ENCODE measurements around the gene LLGL2.

LLGL2 gene

DNA sequence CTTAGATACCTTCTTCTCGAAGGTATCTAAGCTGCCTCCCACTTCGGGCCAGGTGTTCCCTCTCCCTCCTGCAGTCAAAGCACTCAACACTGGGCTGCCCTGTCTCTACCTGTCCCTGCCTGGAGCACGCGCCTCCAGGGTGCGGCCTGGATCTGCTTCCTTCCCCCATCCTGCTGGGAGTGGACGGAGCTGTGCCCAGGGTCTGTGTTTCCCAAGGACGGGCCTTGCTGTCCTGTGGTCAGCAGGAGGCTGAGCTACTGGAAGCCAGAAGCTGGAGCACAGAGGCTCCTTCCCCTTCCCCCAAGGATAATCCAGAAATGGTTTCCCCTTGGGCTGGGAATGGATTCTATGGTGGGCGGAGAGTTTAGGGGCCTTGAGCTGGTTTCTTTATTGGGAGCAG is 16.7 kb downstream of the LLGL2 start:
- TF ChIP-seq CTCF (conservative IDR thresholded peaks at IDR 0.05), result no peak
- TF ChIP-seq ZFX (IDR thresholded peaks at IDR 0.05), result no peak
- no peak overlapping the region for H3K27ac ChIP-seq

DNA sequence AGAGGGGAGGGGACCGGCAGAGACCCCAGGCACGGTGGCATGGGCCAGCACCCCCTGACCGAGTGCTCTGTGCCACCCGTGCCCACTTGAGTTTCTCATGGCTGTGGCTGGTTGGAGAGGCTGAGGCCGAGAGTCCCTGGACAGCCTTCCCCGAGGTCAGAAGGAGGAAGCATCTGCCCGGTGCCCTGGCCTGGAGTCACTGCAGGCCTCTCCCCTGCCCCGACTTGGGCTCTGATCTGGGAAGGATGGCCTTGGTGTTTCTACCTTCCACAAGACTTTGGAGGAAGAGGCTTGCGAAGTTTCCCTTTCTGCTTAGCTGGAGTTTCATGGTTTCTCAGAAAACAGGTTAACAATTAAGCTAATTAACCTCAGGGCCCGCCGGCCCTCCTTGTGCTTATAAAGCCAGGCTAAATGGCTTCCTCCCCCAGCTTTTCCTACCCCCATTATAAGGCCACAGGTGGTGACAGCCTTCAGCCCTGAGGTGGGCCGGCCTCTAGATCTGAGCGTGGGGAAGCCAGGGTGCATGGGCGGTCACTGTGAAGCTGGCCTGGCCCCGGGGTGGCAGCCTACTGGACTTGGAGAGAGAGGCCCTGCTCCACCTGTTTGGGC is 17.3 kb downstream of the LLGL2 start:
- no peak overlapping the region for H3K27ac ChIP-seq
- no peak for TF ChIP-seq CTCF (conservative IDR thresholded peaks at IDR 0.05)
- TF ChIP-seq ZFX (IDR thresholded peaks at IDR 0.05), result no peak

GRCh38 chr17:75544250-75544649 is 18.8 kb downstream of the LLGL2 start:
- TF ChIP-seq ZFX (IDR thresholded peaks at IDR 0.05) (no peak), CTCF (conservative IDR thresholded peaks at IDR 0.05) (no peak)
- no peak overlapping the region for H3K27ac ChIP-seq

DNA sequence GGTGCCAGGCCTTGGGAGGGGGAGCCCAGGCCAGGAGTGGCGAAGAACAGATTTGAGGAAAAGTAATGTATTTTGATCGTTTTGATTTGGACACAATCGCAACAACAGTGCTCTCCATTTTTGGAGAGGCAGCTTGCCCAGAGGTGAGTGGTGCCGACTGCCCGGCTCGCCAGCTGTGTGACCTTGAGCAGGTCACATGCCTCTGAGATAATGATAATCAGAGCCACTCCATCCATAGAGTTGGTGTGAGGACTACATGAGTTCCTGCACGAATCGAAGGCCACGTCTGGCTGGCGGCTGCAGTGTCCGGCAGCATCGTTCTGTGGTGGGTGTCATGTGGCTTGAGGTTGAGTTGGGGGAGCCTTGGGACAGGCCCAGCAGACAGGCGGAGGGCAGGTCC is 20.7 kb downstream of the LLGL2 start:
- TF ChIP-seq CTCF (conservative IDR thresholded peaks at IDR 0.05) (no peak), ZFX (IDR thresholded peaks at IDR 0.05) (no peak)
- peak overlapping the region; percentile 58; the same call in 1 of the 2 replicates for H3K27ac ChIP-seq

DNA sequence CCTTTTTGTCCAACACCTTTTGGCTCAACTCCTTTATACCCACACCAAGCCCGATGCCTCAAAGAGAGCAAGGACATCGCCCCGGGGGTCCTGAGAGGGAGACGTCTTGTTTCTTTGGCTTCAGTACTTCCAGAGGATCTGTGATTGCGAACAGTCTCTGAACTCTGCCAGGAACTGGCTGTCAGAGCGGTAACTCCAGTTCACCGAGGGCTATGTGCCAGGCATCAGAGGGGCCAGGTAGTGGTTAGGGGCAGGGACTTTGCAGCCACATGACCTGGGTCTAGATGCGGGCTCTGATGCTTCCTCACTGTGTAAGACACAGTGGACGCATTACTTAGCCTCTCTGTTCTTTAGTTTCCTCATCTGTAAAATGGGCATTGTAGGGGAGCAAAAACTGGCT is 21.6 kb downstream of the LLGL2 start:
- H3K27ac ChIP-seq, result peak overlapping the region; percentile 58
- TF ChIP-seq CTCF (conservative IDR thresholded peaks at IDR 0.05) (no peak), ZFX (IDR thresholded peaks at IDR 0.05) (no peak)

DNA sequence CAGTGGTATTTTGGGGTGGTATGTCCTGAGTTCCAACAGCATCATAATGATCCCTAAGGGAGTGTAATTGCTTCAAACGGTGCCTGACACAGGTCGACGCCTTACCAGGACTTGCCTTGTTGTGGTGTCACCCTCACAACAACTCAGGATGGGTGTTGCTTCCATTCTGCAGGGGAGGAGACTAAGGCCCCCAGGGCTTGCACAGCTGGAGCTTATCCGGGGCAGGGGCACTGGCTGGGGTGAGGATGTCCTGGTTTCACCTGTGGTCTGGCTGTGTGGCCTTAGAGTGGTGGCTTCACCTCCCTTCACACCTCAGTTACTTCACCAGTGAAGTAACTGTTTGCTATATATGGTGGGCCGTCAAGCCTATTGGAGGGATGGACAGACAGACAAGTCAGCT is 23.3 kb downstream of the LLGL2 start:
- H3K27ac ChIP-seq, result peak overlapping the region; percentile 96
- no peak for TF ChIP-seq CTCF (conservative IDR thresholded peaks at IDR 0.05)
- TF ChIP-seq ZFX (IDR thresholded peaks at IDR 0.05), result no peak

DNA sequence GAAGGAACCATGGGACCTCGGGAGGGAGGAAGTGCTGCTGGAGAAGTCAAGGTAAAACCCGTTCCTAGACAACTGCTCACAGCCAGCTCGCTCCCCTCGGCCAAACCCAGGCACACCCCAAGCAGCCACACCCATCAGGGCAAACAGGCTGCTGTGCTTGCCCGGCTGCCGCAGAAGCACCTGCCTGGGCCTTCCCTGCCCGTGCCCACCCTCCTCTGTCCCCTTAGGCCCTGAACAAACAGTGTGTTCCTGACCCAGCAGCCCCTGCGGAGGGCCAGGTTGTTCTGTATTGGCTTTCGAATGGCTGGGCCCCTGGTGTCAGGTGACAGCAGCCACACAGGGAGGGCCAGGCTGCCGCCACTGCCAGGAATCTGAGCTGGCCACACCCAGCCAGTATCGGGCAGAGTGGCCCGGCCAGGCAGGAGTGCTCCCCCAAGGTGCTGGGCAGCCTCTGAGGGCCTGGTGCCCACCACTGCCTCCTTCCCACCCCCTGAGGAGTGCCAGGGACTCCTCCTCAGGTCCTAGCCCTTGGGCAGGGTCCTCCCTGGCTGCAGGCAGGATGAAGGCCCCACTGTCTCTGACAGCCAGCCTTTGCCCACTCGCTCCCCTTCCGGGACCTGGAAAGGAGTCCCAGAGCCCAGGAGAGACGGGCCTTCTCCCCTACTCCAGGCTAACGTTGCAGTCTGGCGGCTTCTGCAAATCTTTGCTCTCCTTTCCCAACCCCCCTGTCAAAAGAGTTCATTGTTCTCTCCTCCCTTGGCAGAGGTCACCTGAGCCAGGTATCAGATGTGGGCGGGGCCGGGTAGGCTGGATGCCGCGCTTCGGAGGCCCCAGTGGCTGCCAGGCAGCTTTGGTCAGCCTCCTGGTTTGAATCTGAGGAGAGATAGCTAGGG is 24.0 kb downstream of the LLGL2 start:
- no peak; the same call in 1 of the 2 replicates for TF ChIP-seq ZFX (IDR thresholded peaks at IDR 0.05)
- TF ChIP-seq CTCF (conservative IDR thresholded peaks at IDR 0.05), result no peak
- H3K27ac ChIP-seq, result peak overlapping the region; percentile 96
